ENCODE measurements around the gene ANXA1.

Gene ANXA1

DNA sequence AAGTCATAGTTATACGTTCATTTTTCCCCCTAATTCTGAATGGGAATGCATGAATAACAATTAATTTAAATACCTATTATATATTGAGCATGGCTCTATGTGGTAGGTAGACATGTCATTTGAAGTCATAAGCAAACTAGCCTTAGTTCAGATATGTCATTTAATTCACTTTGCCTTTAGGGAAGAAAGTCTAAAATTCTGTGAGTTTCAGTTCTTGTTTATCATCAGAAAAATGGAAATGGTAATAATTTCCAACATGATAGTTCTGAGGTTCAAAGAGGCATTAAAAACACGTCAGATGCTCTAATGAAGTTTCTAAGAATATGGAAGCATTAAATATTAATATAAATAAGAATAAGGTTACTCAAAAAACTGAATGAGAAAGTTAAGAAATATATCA is 13.1 kb upstream of the ANXA1 start:
- no peak for DNase-seq

DNA sequence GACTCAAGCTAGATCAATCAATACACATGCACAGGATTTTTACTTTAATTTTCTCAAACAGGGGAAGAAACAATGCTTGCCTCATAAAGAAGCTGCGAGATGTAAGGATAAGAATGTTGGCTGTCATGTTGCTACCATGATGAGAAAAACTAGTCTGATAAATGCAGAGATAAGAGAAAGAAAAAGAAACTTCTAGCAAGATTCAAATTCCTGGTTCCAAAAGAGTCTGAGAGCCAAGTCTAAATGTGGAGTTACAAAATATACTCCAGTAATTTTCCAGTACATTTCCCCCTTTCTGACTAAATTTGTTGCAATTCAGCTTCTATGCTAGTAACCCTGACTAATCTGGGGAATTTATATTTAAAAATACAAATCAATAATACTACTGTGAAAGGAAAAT is 10.4 kb upstream of the ANXA1 start:
- DNase-seq = no peak

DNA sequence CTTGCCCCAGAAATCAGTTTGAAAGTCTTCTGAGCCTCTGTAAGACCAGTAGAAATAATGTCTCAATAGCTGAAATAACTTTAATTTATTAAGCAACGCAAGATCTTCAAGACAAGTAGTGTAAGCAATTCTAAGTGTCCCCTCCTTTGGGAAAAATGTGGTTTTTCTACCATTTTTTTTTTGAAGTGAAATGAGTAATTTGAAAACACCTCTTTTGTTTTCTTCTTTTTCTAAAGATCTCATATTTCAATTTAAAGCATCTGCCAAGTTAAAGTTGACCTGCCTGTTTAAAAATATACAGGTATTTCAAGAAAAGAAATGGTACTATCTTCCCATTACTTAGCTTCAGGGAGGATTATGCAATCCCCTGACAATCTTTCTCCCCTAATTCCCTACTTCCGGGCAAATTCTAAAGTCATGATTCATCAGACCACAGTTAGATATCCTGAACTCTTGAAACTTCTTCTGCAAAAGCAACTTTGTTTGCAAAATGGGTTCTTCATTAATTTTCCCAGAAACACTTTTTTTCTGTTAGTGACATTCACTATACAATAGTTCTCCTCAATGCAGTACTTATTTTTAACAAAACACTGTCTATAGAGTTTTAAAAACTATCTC is 7.8 kb upstream of the ANXA1 start:
- peak; percentile 20 for DNase-seq

DNA sequence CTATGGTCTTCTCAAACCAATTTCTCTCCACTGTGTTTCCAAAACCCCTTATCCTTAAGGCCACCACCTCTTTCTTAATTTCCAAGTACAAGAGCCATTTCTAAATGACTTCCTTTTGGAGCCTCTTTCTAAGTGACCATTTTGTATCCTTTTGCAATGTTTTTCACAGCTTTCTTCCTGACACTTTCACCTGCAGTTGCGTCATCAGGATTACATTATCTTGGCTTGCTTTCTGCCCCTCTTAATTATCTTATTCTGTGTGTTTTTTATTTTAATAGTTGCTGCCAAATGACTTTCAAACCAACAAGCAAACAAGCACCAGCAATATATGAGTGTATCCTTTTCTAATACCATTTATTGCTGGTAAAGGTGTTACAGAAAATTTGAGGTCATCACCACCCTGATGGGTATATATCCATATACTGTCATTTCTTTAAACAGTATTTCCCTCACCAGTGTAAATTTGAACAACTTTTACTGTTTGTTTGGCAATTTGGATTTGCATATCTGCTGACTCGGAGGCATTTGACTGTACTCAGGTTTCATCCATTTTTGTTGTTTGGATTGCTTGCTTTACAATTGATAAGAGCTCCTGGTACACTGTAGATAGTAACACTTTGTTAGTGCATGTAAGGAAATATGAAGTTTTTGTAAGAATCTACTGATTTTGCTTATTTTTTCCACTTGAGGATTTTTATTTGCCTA is 5.4 kb upstream of the ANXA1 start:
- peak; percentile 44 for DNase-seq

DNA sequence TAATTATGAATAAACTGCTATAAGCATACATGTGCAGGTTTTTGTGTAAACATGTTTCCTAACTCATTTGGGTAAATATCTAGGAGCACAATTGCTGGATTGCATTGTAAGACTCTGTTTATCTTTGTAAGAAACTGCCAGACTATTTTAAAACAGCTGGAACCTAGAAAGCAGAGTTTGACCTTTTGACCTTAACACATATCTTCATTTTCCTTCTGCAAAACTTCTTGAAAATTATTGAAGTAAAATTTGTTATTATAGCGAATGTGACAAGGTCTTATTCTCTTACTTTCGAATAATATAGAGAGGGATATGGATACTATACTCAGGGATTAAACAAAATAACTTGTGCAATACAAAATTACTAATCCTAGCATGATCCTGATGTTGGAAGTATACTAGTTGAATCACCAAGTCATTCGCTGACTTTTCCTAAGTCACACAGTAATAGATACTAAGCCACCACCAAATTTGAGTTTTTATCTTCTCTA is 3.2 kb upstream of the ANXA1 start:
- DNase-seq = no peak

DNA sequence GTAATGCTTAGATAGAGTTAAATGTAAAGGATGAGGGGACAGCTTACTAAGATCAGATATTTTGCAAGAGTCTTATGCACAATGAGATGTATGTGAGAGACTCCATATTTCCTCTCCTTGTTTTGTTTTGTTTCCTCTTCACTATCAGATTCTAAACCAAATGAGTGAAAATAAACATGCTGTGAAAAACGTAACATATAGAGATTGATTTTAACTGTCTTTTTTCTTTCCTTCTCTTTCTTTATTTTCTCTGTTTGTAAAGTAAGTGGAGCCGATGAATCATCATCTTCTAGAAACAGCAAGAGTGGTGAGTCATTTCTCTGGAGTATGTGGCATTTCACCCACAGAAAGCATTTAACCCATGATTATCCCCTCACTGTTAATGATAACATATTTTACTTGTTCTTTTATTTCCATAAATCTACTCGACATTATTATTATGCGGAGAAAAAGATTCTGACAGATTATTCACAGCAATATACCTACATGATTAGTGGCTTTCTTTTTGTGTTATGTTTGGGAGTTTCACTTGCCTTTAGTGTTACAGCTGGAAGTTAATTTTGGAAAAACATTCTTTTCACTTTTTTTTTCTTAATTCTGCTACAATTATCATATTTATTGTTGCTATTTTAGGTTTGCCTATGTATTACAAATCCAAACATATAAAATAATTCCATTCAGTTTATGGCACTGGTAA is 2.1 kb upstream of the ANXA1 start:
- DNase-seq = peak; percentile 77

DNA sequence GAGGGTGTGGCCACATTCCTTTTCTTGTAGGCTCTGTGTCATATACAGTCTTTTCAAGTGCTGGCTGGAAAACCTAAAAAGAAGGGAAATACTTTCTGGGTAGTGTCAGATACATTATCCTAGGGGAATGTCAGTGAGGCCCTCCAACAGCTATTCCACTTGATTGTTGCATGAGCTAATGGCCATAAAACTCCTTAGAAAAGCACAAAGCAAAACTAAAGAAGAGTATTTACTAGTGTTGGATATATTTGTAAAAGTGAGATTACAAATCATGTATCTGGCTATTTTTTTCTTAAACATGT is 829 bp downstream of the ANXA1 start:
- no peak for DNase-seq

DNA sequence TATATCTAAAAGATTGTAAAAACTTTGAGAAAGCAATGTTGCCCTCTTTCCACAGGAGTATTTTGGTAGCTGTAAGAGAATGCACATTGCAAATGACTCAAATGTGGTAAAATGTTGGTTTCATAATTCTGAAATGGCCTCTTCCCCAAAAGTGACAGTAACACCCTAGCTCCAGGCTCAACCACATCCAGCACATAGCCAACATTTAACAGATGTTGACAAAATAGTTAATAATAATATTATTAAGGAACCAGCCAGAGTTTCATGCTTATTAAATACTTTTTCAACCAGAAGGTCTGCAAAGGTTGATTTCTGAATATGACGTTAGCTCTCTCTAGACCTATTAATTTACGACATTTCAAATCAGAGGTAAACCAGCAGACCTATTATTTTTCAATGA is 1.3 kb downstream of the ANXA1 start:
- DNase-seq = peak; percentile 16

DNA sequence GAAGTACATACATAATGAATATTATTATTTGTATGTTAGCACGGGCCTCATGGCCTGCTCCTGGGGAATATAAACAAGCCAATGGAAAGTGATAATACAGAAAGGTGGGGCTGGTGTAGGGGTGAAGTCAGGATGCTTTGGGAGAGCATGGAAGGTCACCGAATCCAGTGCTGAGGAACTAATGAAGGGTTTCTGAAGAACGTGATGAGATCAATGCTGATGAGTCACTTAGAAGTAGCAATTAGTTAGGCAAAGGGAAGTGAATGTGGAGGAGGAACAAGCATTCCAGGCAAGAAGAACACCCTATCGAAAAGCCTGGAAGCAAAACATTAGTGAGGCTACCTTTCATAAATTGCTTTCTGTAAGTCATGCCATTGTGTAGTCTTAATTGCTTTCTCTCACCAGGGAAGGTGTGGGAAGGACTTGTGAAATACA is 2.1 kb downstream of the ANXA1 start:
- no peak for DNase-seq

DNA sequence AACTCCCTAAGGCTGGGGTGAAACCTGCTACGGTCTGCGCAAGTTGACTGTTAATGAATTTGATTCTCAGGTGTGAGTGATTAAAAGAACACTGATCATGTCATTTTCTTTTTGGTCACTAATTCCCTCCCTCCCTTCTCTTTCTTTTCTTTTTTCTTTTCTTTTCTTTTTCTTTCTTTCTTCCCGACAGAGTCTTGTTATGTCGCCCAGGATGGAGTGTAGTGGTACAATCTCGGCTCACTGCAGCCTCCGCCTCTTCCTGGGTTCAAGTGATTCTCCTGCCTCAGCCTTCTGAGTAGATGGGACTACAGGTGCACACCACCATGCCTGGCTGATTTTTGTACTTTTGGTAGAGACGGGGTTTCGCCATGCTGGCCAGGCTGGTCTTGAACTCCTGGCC is 2.6 kb downstream of the ANXA1 start:
- no peak for DNase-seq

DNA sequence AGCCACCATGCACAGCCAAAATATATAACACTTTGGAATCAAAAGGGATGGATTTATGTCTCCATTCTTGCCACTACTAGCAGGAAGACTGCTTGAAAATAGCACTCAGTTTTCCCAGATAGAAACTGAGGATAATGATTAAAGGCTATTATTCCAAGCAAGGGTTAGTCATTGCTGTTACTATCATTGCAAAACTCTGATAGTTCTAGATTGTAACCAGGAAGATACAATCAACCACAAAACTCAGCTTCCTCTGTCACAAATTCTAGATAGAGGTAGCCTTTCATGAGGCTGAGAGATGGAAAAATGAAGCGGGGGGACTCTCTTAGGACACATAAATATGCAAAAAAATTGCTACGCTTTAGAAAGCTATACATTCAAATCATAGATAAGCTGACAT is 3.1 kb downstream of the ANXA1 start:
- peak; percentile 23 for DNase-seq

DNA sequence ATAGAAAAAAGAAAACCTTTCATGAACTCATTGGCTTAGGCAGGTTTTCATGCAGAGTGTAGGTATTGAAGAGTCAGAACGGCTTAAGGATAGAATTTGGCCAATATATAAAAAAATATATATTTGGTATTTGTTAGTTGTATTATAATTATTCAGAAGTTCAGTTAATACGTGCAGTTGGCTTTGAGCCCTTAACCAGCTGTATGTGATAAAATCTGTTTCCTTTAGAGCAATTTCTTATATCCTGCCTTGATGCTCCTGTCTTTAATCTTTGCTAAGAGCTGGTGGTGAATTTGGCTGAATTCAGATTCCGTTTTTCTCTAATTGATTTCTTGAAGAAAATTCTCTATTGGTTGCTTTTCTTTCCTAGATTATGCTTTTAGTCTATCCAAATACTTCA is 3.7 kb downstream of the ANXA1 start:
- DNase-seq = peak; percentile 20

DNA sequence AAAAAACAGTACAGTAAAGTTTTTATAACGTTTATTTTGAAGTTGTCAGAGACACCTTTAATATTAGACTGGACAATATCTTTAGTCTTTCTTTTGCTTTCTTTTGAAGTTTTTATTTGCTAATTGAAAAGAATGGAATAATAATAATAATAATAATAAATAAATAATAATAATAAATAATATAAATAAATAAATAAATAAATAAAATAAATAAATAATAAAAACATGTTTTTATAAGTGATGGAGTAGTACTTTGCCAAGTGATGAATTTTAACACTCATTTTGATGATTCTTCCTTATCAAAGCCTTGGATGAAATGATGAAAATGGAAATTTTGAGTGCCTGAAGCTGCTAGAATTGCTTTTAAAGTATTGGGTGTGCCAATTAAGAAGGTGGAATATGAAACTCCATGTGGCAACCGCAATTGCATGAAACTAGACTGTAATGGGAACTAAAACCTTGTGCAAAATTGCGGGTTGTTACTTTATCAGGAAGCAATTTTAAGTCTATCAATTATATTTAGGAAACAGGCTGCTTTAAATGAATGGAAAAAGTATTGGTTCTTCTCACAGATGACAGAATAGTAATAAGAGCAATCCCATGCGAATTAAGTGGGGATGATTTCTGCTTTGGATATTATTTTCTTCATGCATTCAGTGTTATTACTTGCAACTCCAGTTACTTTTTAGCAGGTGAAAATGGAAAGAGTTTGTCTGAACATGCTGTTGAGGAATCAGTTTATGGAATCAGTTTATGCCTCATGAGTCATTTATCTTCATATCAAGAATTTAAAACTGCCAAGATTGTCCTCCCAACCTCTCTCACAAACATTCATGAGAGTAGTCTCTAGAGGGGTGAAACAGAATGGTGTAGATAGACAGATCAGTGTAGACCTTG is 4.6 kb downstream of the ANXA1 start:
- no peak for DNase-seq

DNA sequence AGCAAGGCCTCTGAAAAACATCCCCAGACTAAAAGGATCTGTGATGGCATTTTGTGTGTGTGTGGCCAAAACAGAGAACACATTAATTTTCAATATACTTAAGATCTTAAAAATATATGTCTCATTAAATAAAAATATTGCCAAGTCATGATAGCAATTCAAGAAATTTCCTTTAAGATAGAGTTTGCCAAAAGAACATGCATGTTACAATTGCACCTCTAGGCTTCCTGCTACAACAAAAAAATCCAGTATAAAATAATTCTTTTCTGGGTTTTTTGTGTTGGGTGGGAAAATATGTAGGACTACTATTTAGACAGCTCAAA is 5.2 kb downstream of the ANXA1 start:
- DNase-seq = no peak

DNA sequence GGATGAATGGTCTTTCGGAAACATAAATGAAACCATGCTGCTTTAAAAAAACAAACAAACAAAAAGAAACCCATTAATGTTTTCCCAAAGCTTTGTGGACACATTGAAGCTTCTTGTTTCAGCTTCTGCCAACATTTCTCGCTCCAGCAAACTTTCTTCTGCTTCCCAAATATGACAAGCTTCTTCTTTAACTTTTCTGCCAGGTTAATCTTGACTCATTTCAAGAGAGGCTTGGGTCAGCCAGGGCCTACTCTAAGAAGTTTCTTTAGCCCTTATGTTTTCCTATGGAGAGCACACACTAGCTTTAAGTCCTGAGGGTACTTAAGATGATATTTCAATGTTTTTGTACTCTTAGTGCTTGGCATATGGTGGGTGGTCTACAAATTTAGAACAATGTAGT is 6.1 kb downstream of the ANXA1 start:
- no peak for DNase-seq

DNA sequence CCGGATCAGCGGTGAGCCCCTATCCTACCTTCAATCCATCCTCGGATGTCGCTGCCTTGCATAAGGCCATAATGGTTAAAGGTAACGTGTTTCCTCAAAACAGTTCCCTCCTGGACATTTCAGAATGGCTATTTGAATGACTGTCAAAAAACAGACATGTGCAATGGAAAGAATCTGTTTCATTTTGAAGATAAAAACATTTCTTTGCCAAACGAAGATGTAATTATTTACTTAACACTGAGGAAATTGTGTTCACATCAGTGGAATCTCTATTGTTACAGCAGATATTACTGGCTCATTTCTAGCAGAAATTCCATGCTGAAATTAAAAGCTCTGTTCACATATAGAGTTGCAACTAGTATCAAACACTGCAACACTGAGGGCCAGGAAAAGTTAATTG is 7.1 kb downstream of the ANXA1 start:
- no peak for DNase-seq

DNA sequence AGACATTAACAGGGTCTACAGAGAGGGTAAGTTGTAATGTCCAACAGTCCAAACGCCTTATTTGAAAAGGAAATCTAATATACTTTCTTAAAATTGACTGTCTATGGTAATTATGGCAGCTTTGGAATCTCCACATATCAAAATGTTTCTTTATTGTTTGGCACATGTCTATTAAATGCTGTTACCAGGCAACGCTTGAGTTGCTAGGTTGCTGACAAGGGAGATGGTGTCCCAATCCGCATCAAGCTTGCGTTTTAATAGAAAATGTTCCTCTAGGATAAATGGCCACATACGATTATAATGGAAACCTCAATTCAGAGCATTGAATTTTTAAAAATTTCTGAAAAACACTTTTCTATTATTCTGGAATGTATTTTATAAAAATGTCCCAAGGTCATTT is 9.2 kb downstream of the ANXA1 start:
- no peak for DNase-seq

DNA sequence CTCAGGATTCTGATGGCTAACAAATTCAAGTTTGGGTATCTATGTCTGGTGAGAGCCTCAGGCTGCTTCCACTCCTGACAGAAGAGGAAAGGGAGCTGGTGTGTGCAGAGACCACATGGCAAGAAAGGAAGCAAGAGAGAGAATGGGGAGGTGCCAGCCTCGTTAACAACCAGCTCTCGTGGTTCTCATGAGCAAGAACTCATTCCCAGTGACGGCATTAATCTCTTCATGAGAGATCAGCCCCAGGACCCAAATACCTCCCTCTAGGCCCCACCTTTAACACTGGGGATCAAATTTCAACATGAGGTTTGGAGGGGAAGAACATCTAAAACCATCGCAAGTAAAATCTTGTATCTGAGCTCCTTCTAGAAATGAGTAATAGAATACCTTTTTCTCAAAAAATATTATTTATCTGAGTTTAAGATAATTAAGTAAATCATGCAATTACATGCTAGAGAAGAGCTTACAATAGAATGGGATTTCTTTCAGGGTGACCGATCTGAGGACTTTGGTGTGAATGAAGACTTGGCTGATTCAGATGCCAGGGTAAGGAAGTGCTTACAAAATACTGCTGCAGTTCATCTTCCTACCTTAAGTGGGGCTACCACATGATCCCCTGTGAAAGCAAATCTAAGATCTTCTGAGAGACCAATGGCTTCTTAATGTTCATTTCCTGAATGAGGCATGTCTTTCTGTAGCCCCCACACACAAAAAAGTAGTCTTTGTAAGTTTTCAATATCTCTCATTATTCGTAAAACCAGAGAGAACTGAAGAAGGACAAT is 11.5 kb downstream of the ANXA1 start:
- DNase-seq = no peak

DNA sequence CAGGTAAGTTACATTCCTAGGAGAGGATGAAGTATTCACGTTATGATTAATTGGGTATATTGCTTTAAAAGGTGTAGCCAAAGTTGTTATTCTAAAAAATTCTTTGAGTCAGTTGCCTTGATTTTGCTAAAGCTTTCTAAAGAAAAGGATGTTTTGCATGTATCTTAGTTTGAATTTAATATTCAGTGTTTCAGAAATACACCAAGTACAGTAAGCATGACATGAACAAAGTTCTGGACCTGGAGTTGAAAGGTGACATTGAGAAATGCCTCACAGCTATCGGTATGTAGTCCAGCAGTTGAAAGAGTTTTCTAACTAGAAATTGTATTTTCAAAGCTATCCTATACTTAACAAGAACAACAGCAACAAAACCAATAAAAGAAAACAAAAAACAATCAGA is 14.2 kb downstream of the ANXA1 start:
- no peak for DNase-seq

DNA sequence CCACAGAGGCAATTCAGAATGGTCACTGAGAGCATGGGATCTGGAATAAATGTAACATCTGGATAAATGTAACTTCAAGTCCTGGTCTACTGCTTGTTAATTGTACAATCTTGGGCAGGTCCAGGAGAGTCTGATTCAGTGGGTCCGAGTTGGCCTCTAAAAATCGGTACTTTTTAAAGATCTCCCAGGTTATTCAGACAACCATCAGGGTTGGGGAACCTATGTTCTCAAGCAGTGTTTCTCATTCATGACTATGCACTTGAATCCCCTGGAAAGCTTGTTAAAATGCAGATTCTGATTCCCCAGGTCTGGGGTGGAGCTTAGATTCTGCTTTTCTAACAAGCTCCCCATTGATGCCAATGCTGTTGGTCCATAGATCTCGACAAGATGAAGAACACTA is 14.8 kb downstream of the ANXA1 start:
- no peak for DNase-seq

DNA sequence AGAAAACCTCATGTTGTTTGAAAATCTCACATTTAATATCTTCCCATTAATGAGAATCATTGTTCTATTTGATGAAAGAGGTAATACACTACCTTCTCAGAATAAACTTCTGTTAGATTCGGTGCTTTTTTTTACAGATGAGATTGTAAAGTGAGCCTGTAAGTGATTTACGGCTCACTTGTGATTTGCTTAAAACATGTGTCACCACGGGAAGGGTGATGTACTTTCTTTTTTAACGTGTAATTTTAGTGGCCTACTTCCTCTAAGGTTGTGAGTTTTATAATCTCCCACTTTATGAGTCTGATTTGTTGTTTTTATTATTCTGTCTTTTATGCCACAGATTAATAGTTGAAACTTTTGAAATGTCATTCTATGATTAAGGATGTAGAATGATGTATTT is 15.9 kb downstream of the ANXA1 start:
- DNase-seq = no peak

DNA sequence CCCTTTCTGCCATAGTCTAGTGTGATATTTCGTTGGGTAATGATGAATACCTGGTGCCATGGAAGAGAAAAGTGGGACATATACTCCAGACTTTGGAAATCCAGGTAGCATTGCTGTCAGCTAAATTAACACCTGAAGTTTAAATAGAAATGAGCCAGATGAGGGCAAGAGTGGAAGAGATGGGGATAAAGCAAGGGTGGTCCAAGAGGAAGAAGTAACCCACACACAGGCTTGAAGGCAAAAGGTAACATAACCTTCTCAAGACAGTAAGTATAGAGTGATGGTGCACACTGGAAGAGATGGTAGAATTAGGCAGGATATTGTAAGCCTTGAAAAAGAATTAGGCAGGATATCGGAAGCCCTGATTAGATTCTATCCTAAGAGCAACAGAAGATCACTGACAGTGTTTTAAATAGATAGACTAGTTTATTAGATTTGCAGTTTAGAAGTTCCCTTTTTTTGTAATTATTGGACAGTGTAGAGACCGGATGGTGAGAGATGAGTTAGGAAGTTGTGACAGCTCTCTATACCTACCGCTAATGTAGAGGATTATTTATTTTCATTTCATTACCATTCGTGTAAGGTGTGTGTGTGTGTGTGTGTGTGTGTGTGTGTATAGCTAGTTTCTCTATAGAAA is 16.8 kb downstream of the ANXA1 start:
- no peak for DNase-seq

Data from hematopoietic multipotent progenitor cell treated with erythropoietin and hydrocortisone succinate and interleukin-3 and kit ligand, for 8 days (in vitro differentiated cells).